GM12864 (cell line): ENCODE data around the gene NEK6.
A peak's percentile ranks its signal among the peaks of the same experiment; 100 is the strongest.
"Not testable (repeated sequence)": the region's sequence is repeated elsewhere in the genome, so short reads cannot be mapped to it uniquely, and the experiment has no call there.

ENCODE experiments used
- DNase-seq: peaks from one replicate; pipeline ENCODE4 v3.0.0-alpha.2; 2011; ENCODE audit warnings: low read depth
- H3K4me3 ChIP-seq: 2 replicates; pipeline ENCODE4 v1.5.1; 2011; ENCODE audit warnings: mild to moderate bottlenecking, low read depth, low read length, control low read depth
- CTCF ChIP-seq: IDR thresholded peaks from 2 replicates; pipeline ENCODE4 v1.5.1; 2011; ENCODE audit warnings: low read depth, mild to moderate bottlenecking, moderate library complexity, low read length, control low read depth, inconsistent platforms; ENCODE audit errors: missing control alignments

Gene NEK6

DNA sequence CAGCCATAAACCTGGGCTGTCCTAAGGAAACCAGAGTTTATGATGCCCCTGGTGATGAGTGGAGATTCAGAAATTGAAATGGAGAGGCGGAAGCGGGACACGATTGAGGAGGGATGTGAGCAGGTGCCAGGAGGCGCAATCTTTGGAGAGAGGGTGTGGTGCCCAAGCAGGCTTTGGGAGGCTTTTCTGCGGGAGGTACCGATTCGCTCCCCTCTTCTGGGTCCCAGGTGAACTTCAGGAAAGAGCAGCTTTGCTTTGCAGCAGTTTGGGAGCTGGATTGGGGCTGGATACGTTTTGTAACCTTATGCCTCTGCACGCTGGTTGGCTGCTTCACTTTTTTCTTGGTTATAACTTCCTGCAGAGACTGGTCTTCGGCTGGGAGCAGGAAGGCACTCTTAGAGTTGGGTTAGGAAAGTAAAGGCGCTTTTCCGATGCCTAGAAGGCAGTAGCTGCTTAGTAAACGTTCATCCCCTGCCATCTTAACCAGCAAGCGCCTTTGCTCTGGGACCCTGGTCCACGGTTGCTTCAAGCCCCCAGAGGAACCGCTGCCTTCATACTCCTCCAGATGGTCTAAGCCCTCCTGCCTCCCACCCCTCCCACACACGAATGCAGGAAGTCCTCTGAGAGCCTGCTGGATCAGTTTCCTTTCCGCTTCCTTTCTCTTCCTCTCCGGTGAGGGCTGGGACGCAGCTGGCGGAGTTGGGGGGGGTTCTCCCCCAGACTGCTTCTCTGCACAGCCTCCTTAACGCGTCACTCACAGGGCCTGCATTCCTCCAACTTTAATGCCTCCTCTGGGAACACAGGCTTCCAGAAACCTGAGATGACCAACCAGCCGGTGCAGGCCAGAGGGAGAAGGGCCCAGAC, 15.2 kb upstream of the NEK6 start:
- TF ChIP-seq CTCF: no peak
- no peak overlapping the region for H3K4me3 ChIP-seq
- DNase-seq: no peak

DNA sequence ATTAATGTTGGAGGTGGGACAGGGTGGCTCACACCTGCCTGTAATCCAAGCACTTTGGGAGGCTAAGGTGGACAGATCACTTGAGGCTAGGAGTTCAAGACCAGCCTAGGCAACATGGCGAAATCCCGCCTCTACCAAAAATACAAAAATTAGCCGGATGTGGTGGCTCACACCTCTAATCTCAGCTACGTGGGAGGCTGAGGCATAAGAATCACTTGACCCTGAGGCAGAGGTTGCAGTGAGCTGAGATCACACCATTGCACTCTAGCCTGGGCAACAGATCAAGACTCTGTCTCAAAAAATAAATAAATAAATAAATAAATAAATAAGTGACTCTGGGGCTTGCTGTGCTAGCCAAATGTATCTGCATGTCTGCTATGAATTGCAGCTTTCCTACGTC, 10.4 kb upstream of the NEK6 start:
- not testable (repeated sequence) for DNase-seq, H3K4me3 ChIP-seq

GRCh38 chr9:124248066-124248465, 9.7 kb upstream of the NEK6 start:
- no peak for TF ChIP-seq CTCF
- no peak for DNase-seq
- H3K4me3 ChIP-seq: no peak overlapping the region

GRCh38 chr9:124248960-124249359, 8.8 kb upstream of the NEK6 start:
- no peak for DNase-seq
- H3K4me3 ChIP-seq: no peak overlapping the region
- TF ChIP-seq CTCF: no peak

DNA sequence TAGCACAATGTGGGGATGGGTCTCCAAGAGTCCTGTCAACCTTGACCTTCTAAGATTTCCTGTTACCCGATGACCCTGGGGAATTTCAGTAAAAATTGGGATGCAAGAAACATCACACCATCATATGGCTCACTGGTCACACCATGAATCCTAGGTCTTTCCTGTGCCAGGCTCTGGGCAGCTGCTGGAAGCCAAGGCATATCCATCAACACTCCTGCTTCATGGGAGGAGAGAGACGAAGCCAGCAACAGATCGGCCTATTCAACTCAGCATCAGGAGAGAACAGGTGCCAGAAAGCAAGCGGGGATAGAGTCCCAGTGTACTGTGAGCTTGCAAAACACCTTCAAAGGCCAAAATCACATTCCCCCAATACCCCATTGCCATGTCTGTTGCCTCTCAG, 6.5 kb upstream of the NEK6 start:
- TF ChIP-seq CTCF: no peak
- DNase-seq: no peak
- no peak overlapping the region for H3K4me3 ChIP-seq

DNA sequence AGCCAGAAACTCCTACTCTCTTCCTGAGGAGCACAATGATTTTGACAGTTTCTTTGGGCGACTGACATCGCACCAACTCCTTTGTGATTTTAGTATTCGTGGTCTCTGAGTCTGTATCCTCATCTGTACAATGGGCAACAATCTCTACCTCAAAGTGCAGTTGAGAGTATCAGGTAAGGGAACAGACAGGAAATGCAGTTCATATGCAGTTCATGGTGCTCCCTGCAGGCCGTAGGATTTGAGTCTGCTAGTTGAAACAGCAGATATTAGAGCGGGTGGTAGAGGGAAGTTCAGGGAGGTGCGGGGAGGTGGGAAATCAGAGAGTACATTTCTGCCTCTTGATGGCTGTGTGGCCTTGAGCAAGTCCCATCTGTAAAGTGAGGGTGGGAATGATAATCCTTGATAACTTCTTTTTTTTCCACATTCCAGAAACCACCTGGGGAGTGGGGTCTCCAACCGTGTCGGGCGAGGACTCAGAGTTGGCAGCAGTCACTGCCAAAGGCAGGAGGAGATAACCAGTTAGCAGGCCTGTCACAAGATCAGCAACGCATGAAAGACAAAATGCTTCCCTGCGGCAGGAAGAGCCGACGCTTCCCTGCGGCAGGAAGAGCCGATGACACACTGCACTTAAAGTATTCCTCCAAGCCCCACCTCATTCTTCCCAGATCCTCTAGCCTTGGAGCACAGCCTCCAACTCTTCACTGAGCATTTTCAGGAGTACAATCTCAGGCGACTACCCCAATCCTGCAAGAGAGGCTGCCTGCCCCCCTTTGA, 6.0 kb upstream of the NEK6 start:
- DNase-seq: no peak
- TF ChIP-seq CTCF: no peak
- H3K4me3 ChIP-seq: no peak overlapping the region

- not testable (repeated sequence) for DNase-seq, H3K4me3 ChIP-seq
Observed at GRCh38 chr9:124252878-124253277, 4.9 kb upstream of the NEK6 start.

- peak; percentile 94 for DNase-seq
- peak; percentile 21 for TF ChIP-seq CTCF
- H3K4me3 ChIP-seq: no peak overlapping the region
Observed at GRCh38 chr9:124254261-124254682, 3.5 kb upstream of the NEK6 start.
